Suprapubic skin (tissue), 4 donors: ENCODE results near the gene RRP1.

Source experiments
- EP300 ChIP-seq: sonication (generic); formaldehyde crosslinking; IDR thresholded peaks from one replicate; pipeline ENCODE4 v1.6.1; 2017; ENCODE audit warnings: antibody characterized with exemption
- POLR2AphosphoS5 ChIP-seq, 3 donors: sonication (generic); formaldehyde crosslinking; IDR thresholded peaks; one replicate each; pipeline ENCODE4 v1.6.1; 2017; ENCODE audit warnings: antibody characterized with exemption in 3 of 3

DNA sequence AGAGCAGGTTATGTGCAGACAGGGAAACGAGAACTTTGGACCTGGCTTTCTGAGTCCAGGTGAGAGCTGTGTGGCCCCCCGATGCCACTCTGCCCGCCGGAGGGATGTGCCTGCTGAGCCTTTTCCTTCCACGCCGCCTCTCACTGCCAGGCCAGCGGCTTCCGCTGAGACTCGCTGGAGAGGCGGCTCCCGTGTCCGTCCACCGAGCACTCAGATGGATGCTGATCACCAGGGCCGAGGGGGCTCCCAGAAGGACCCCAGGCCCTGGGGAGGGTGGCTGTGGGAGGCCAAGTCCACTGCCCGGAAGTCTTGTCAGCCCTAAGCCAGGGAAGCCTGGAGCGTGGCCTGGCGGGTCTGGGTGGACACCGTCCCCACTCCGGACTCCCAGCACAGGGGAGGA is 29.7 kb upstream of the RRP1 start:
- TF ChIP-seq POLR2AphosphoS5 (IDR thresholded peaks at IDR 0.05), result no peak
- TF ChIP-seq EP300, result no peak
